Cortex of kidney (tissue), 1 donor: Measurements from ENCODE around the gene SBK3.
"Not testable (repeated sequence)": the region's sequence is repeated elsewhere in the genome, so short reads cannot be mapped to it uniquely, and the experiment has no call there.

Experiments
- DNase-seq: peaks from one replicate; lab custom pipeline; 2025; lab: John Stamatoyannopoulos, UW

The SBK3 gene

DNA sequence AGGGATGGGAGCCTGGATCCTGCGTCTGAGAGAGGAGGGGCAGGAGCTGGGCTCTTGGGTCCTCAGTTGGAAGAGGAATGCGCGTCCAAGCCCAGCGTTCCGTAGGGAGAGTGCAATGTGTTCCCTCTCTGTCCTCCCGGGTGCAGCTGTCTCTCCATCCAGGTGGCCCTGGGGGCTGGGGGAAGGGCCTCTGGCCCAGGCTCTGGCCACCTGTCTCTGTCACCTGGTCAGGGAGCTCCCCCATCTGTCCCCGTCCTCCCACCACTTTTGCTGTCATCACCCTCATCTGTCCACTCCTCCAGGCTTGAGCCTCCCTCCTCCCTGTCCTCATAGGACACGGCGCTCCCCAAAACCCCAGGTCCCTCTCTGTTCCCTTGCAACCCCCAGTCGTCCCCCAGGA is 4.7 kb downstream of the SBK3 start:
- no peak for DNase-seq

DNA sequence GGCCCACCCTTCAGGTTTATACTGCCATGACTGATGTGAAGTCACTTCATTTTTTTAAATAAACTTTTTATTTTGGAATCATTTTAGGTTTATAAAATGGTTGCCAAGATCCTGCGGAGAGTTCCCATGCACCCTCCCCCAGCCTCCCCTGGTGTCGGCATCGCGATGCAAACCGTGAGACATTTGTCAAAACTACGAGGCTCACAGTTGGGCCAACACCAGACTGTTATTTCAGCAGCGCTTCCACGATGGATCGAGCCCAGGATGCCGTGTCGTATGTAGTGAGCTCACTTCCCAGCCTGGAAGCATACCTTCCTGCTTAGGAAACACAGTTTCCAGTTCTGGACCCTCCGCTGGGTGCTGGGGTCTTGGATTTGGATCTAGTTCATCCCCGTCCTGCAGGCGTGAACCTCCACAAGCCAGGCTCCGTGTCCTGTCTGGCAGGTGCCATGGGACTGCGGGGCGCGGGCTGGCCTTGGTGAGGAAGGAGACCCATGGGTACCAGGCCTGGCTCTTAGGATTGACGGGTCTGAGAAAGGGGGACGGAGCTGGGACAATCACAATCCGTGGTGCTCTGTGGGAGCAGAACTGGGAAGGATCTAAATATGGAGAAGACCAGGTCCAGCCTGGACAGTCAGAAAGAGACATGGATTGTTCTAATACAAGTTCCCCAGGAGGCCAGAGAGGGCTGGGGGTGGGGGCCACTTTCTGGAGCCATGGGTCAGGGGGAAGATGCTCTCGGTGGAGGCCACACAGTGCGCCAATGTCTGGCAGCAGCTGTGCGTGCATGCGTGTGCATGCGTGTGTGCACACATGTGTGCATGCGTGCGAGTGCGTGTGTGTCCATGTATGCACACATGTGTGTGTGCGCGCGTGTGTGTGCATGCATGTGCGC is 6.0 kb downstream of the SBK3 start:
- no peak for DNase-seq

- DNase-seq, result no peak
These were observed 7.2 kb downstream of the SBK3 start for GRCh38 chr19:55538132-55538531.

- DNase-seq, result no peak
These were observed 7.6 kb downstream of the SBK3 start for GRCh38 chr19:55537741-55538111.

- no peak for DNase-seq
These were observed 8.2 kb downstream of the SBK3 start, which contains the start of gene SBK2 for GRCh38 chr19:55536951-55537740. TSS of gene SBK2 (minus strand) at chr19:55537133. CDS start at chr19:55536294, 839 bp downstream.

GRCh38 chr19:55536366-55536765 is 9.0 kb downstream of the SBK3 start:
- no peak for DNase-seq

GRCh38 chr19:55535965-55536350 is 9.4 kb downstream of the SBK3 start:
- DNase-seq, result no peak

DNA sequence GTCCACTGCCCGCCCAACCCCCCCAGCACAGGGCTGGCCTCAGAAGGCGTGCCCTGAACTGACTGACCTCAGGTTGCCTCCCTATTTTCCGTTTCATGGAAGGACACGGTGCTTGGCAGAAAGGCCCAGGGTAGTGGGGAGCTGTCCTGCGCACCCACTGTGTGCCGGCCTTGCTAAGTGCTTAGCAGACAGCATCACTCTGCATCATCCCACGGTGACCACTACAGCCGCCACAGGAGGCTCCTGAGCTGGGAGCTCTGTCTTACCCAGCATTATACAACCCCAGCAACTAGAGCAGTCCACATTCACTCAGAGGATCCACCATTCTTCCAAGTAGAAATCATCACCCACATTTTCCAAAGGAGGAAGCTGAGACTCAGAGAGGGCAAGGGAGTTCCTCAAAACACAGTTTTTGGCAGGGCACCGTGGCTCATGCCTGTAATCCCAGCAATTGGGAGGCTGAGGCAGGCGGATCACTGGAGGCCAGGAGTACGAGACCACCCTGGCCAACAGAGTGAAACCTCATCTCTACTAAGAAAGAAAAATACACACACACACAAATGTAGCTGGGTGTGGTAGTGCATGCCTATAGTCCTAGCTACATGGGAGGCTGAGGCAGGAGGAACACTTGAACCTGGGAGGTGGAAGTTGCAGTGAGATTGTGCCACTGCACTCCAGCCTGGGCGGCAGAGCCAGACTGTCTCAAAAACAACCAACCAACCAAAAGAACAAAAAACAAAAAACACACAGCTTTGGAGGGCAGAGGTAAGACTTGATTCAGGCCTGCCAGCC is 10.0 kb downstream of the SBK3 start:
- DNase-seq, result no peak

GRCh38 chr19:55534280-55534679 is 11.1 kb downstream of the SBK3 start:
- DNase-seq, result not testable (repeated sequence)

DNA sequence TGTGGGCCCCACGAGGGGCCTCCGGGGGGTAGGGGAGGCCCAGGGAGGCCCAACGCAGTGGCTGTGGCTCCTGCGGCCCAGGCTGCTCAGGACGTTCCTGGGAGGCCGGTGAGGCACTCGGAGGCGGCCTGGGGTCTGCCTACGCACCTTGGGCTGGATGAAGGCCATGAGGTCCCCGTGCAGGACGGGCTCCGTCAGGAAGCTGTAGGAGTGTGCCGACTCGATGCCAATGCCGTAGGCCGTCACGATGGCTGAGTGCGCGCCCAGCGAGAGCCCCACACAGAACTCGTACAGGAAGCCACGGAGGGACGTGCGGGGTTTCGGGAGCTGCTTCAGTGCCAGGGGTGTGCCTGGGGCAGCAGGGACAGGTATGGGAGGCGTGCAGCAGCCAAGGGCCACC is 14.3 kb downstream of the SBK3 start:
- DNase-seq, result no peak

- DNase-seq, result no peak
These were observed 15.6 kb downstream of the SBK3 start for GRCh38 chr19:55529636-55530234.

- DNase-seq, result no peak
These were observed 17.1 kb downstream of the SBK3 start for GRCh38 chr19:55528030-55528803.

GRCh38 chr19:55527197-55528029 is 17.9 kb downstream of the SBK3 start:
- no peak for DNase-seq

GRCh38 chr19:55526216-55527196 is 18.8 kb downstream of the SBK3 start:
- no peak for DNase-seq

- DNase-seq, result no peak
These were observed 19.8 kb downstream of the SBK3 start for GRCh38 chr19:55525289-55526101.

GRCh38 chr19:55520691-55521292 is 24.6 kb downstream of the SBK3 start:
- DNase-seq, result no peak

DNA sequence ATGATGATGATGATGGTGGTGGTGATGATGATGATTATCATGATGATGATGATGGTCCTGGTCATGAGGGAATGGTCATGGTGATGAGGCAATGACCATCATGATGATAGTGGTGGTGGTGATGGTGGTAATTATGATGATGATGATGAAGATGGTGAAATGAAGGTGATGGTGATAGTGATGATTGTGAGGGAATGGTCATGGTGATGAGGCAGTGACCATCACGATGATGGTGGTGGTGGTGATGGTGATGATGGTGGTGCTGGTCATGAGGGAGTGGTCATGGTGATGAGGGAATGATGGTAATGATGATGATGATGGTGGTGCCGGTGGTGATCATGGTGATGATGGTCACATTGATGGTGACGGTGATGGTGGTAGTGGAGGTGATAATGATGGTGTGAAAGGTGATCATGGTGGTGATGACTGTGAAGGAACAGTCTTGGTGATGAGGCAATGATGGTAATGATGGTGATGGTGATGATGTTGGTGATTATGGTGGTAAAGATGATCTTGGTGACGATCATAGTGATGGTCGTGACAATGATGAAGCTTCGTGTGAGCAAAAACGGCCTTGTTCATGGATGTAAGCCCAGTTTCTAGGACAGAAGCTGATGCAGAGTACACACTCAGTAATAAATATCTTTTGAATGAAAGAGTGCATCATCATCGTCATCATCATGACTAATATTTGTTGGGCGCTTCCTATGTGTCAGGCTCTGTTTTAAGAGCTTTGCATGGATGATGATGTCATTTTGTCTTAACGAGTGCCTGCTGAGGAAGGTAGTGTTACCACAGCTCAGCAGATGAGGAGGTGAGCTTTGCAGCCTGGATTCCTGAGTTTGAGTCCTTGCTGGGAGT is 25.7 kb downstream of the SBK3 start:
- DNase-seq, result no peak
